Measurements from ENCODE around the gene TMEM179. TPM values are rescaled to one million over a fixed set of nuclear protein-coding genes. Genes with fewer than 3 reads are reported as not detected.
A peak's percentile ranks its signal among the peaks of the same experiment; 100 is the strongest.

TMEM179 gene
- total and polyA plus RNA-seq, 2 of the 8 experiments (the other 6 are each of a cell fraction or from before 2014, with no cell fraction given) = 2.9 to 4.0 TPM

DNA sequence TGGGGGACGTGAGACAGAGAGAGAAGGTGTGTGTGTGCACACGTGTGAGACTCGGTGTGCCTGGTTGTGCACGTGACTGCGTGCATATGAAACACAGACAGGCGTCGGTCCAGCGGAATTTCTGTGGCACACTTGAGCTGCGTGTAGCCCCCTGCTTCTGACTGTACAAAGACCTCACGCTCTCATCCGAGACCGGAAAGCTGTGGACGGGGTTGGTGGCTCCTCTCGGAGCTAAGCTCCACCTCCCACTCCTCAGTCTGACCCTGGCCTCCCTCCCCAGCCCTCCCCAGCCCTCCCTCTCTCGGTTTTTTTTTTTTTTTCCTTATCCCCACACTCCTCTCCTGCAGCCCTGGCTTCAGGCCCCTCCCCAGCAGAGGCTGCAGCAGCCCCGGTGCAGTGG is 33.3 kb downstream of the TMEM179 start:
- H3K4me2 ChIP-seq (ENCODE audit: insufficient read depth in 1 of 2, low read depth in 2 of 2, low read length in 2 of 2) = no peak overlapping the region
- no peak overlapping the region for H4K91ac ChIP-seq (replicated peaks; ENCODE audit: insufficient read length, low read length)
- no peaks in the 10 kb centered on the region for H3K36me3 ChIP-seq (ENCODE audit: control insufficient read depth in 2 of 4, insufficient read depth in 4 of 4, low read length in 3 of 4)
- no peak overlapping the region for H3K9ac ChIP-seq (replicated peaks in 1 of 4; ENCODE audit: extremely low read depth in 1 of 4, low read depth in 3 of 4, low read length in 3 of 4)
- no peaks in the 10 kb centered on the region for H3K79me1 ChIP-seq (ENCODE audit: low read depth, low read length)
- no peak overlapping the region for H3K27ac ChIP-seq (ENCODE audit: low read depth, low read length)
- H3K9me3 ChIP-seq (ENCODE audit: insufficient read depth in 2 of 2, low read depth in 1 of 2, low read length in 1 of 2) = no peaks in the 10 kb centered on the region
- no peak overlapping the region for H2AFZ ChIP-seq (ENCODE audit: low read length)
- H2AK5ac ChIP-seq (ENCODE audit: low read depth, low read length) = no peak overlapping the region
- no peak overlapping the region for H3K18ac ChIP-seq (ENCODE audit: extremely low read depth, low read length)
- H2BK12ac ChIP-seq (ENCODE audit: low read depth, low read length) = no peak overlapping the region
- no peak for FAIRE-seq
- 0 out of 2 replicates have a peak overlapping the region, but pooled peaks have one; percentile 72 for H2BK15ac ChIP-seq (ENCODE audit: low read length)
- no peaks in the 10 kb centered on the region for H3K79me2 ChIP-seq (ENCODE audit: control insufficient read depth in 1 of 2, insufficient read depth in 2 of 2, low read length in 2 of 2)
- ChIA-PET POLR2A (ENCODE audit: partially characterized antibody) (no interaction called here), CTCF (ENCODE audit: partially characterized antibody) (interaction anchor here (0.6 to 1.7 kb wide), 3 partner anchors 11 to 138 kb away, joined by 3 to 5 read pairs (median 3); no protein-coding TSS in a partner anchor)
- no peak overlapping the region for H4K5ac ChIP-seq (ENCODE audit: insufficient read length, low read depth, low read length)
- H3K4me1 ChIP-seq (replicated peaks in 1 of 4; ENCODE audit: control insufficient read depth in 3 of 4, insufficient read depth in 4 of 4, low read length in 3 of 4) = no peaks in the 10 kb centered on the region; a peak in 1 of 7 replicates
- no peak overlapping the region for H4K8ac ChIP-seq (ENCODE audit: extremely low read depth, insufficient read depth, low read length)
- no peak overlapping the region for H3K4me3 ChIP-seq (ENCODE audit: extremely low read depth in 1 of 4, insufficient read depth in 2 of 4, low read depth in 3 of 4, low read length in 4 of 4)
- 81% methylated on average over 14 of the region's 16 CpGs; no CpG with 5 or more reads in 1 of the 2 experiments for WGBS, 2 experiments (ENCODE audit: extremely low coverage in 1 of 2, insufficient coverage in 1 of 2, insufficient read length in 1 of 2, insufficient replicate concordance in 2 of 2, low coverage in 1 of 2, low lambda C conversion rate in 2 of 2, missing lambda C conversion rate in 1 of 2)
- H3K14ac ChIP-seq (ENCODE audit: insufficient read length) = no peak overlapping the region
- H4K20me1 ChIP-seq (replicated peaks in 1 of 2; ENCODE audit: control insufficient read depth in 1 of 2, insufficient read depth in 2 of 2, low read length in 2 of 2) = no peaks in the 10 kb centered on the region
- no peak overlapping the region for H2BK20ac ChIP-seq (ENCODE audit: low read length)
- H3K27me3 ChIP-seq (replicated peaks in 1 of 4; ENCODE audit: control insufficient read depth in 3 of 4, extremely low read depth in 1 of 4, insufficient read depth in 3 of 4, low read length in 3 of 4) = no peaks in the 10 kb centered on the region
- H3K4ac ChIP-seq (replicated peaks; ENCODE audit: insufficient read length, low read depth, low read length) = no peak overlapping the region
- no peak overlapping the region for H2BK120ac ChIP-seq (replicated peaks; ENCODE audit: low read depth, low read length)
- no peak overlapping the region for H3K23ac ChIP-seq (ENCODE audit: insufficient read length)
- no peak for DNase-seq (ENCODE audit: low read depth in 1 of 2, low spot score in 2 of 2)
- no peak overlapping the region for H3K56ac ChIP-seq (replicated peaks; ENCODE audit: insufficient read length, low read depth, low read length)
- no peak overlapping the region for H2BK5ac ChIP-seq (ENCODE audit: low read depth, low read length)
- H3K23me2 ChIP-seq (ENCODE audit: low read depth, low read length) = no peaks in the 10 kb centered on the region
- TF ChIP-seq SUZ12 (IDR thresholded peaks at IDR 0.05; ENCODE audit: low read length) = no peak
- TF ChIP-seq RXRA (IDR thresholded peaks at IDR 0.05; ENCODE audit: insufficient read depth, low read depth, low read length) = no peak
- TF ChIP-seq RBBP5 (IDR thresholded peaks at IDR 0.05; ENCODE audit: borderline replicate concordance, low read depth, low read length) = no peak
- no peak for TF ChIP-seq BACH1 (IDR thresholded peaks at IDR 0.05; ENCODE audit: low read length)
- no peak for TF ChIP-seq JUND (IDR thresholded peaks at IDR 0.05; ENCODE audit: low read length)
- no peak for TF ChIP-seq JUN (IDR thresholded peaks at IDR 0.05; ENCODE audit: low read depth, low read length)

Measured in H1 (cell line).